Effector CD8-positive, alpha-beta T cell (primary cell): ENCODE measurements around the gene B4GALT3.

Experiments used
- DNase-seq: peaks from one replicate; lab custom pipeline; 2025; lab: John Stamatoyannopoulos, UW

B4GALT3 gene

GRCh38 chr1:161187311-161187710 is 10.0 kb upstream of the B4GALT3 start:
- no peak for DNase-seq

GRCh38 chr1:161185732-161186311 is 8.5 kb upstream of the B4GALT3 start:
- DNase-seq, result no peak

- peak; percentile 61 for DNase-seq
Observed at GRCh38 chr1:161185282-161185682, 8.0 kb upstream of the B4GALT3 start.

- no peak for DNase-seq
Observed at GRCh38 chr1:161182214-161182613, 4.9 kb upstream of the B4GALT3 start.

GRCh38 chr1:161180639-161181038 is 3.3 kb upstream of the B4GALT3 start:
- DNase-seq, result no peak

GRCh38 chr1:161179698-161180097 is 2.4 kb upstream of the B4GALT3 start:
- no peak for DNase-seq

GRCh38 chr1:161177936-161178244 is 583 bp upstream of the B4GALT3 start:
- no peak for DNase-seq

GRCh38 chr1:161176468-161177111 is 717 bp downstream of the B4GALT3 start:
- DNase-seq, result no peak

- no peak for DNase-seq
Observed at GRCh38 chr1:161175771-161176453, 1.4 kb downstream of the B4GALT3 start.

- no peak for DNase-seq
Observed at GRCh38 chr1:161174911-161175310, 2.4 kb downstream of the B4GALT3 start.

GRCh38 chr1:161173711-161174110 is 3.6 kb downstream of the B4GALT3 start:
- DNase-seq, result no peak

GRCh38 chr1:161172776-161173376 is 4.4 kb downstream of the B4GALT3 start:
- no peak for DNase-seq

- no peak for DNase-seq
Observed at GRCh38 chr1:161172349-161172748, 5.0 kb downstream of the B4GALT3 start.

GRCh38 chr1:161171696-161172095 is 5.6 kb downstream of the B4GALT3 start:
- no peak for DNase-seq

- DNase-seq, result no peak
Observed at GRCh38 chr1:161171191-161171590, 6.1 kb downstream of the B4GALT3 start.

- DNase-seq, result no peak
Observed at GRCh38 chr1:161168906-161169305, 8.4 kb downstream of the B4GALT3 start.

- DNase-seq, result no peak
Observed at GRCh38 chr1:161166669-161167548, 10.4 kb downstream of the B4GALT3 start.

- peak; percentile 84 for DNase-seq
Observed at GRCh38 chr1:161165742-161166668, 11.3 kb downstream of the B4GALT3 start, which contains the start of gene PPOX. Gene PPOX, plus strand, starts transcription at chr1:161166426. Its CDS starts 422 bp downstream, at chr1:161166848.

- no peak for DNase-seq
Observed at GRCh38 chr1:161164901-161165610, 12.3 kb downstream of the B4GALT3 start.

- DNase-seq, result no peak
Observed at GRCh38 chr1:161163793-161164192, 13.5 kb downstream of the B4GALT3 start.
